ENCODE measurements around the gene GNAS. TPM values are rescaled to one million over a fixed set of nuclear protein-coding genes. Genes with fewer than 3 reads are reported as not detected.

Gene GNAS
- total RNA-seq, 2 experiments from 2014 or later, result 1,245 to 1,317 TPM

GRCh38 chr20:58893355-58894120 lies 41.0 kb downstream of the GNAS start:
- Histone ChIP-seq H3K9me3 (ENCODE audit: control insufficient read depth in 1 of 2, insufficient read depth in 1 of 2, low read length in 2 of 2) (no peaks in the 10 kb centered on the region), H3K36me3 (ENCODE audit: insufficient read depth, low read length) (peaks cover 17% of the 10 kb centered on the region), H3K4me1 (ENCODE audit: insufficient read depth, low read length) (peaks cover 22% of the 10 kb centered on the region), H3K27ac (ENCODE audit: low read depth in 1 of 2, low read length in 2 of 2) (peak overlapping the region; percentile 86 to 95), H3K27me3 (ENCODE audit: control insufficient read depth in 1 of 2, insufficient read depth in 2 of 2, low read length in 2 of 2) (no peaks in the 10 kb centered on the region), H3K4me3 (ENCODE audit: low read length) (peak overlapping the region; percentile 88)
- Mint-ChIP-seq H3K27me3 (no peaks in the 10 kb centered on the region), H3K27ac (peak overlapping the region; percentile 99), H3K9me3 (no peaks in the 10 kb centered on the region), H3K4me3 (peak overlapping the region; percentile 90), H3K36me3 (ENCODE audit: low read depth) (peaks cover 73% of the 10 kb centered on the region), H3K4me1 (ENCODE audit: low read depth) (peaks cover 62% of the 10 kb centered on the region)
- no peak for TF ChIP-seq CTCF (IDR thresholded peaks at IDR 0.05)
- intact Hi-C loops (cut with DNase I, micrococcal nuclease), result loop anchor here (2.0 to 10.0 kb wide), 8 partner anchors 15 to 1501 kb away; partner anchors contain the start of genes NELFCD (in 2 of the 2), PRELID3B (in 1 of the 2), RAB22A (in 1 of the 2) and RBM38 (in 1 of the 2)
- ATAC-seq (ENCODE audit: poor library complexity) (no peak), DNase-seq (peak in 2 of 14 experiments; percentile 36 to 42)
- ChIA-PET CTCF (no interaction called here), POLR2A (interaction anchor here (0.6 to 1.6 kb wide), 8 partner anchors 14 to 241 kb away, joined by 3 to 5 read pairs (median 3); partner anchors contain the start of gene ATP5F1E)

GRCh38 chr20:58894652-58895447 lies 42.3 kb downstream of the GNAS start:
- Mint-ChIP-seq H3K4me1 (ENCODE audit: low read depth) (peaks cover 76% of the 10 kb centered on the region), H3K27me3 (no peaks in the 10 kb centered on the region), H3K36me3 (ENCODE audit: low read depth) (peaks cover 86% of the 10 kb centered on the region), H3K4me3 (peak overlapping the region; percentile 90), H3K9me3 (no peaks in the 10 kb centered on the region), H3K27ac (peak overlapping the region; percentile 99)
- DNase-seq (no peak), ATAC-seq (ENCODE audit: poor library complexity) (no peak)
- Histone ChIP-seq H3K36me3 (ENCODE audit: insufficient read depth, low read length) (peaks cover 25% of the 10 kb centered on the region), H3K4me3 (ENCODE audit: low read length) (no peak overlapping the region), H3K4me1 (ENCODE audit: insufficient read depth, low read length) (peaks cover 25% of the 10 kb centered on the region), H3K27me3 (ENCODE audit: control insufficient read depth in 1 of 2, insufficient read depth in 2 of 2, low read length in 2 of 2) (no peaks in the 10 kb centered on the region), H3K27ac (ENCODE audit: low read depth in 1 of 2, low read length in 2 of 2) (peak overlapping the region in 1 of 2 donors; percentile 20), H3K9me3 (ENCODE audit: control insufficient read depth in 1 of 2, insufficient read depth in 1 of 2, low read length in 2 of 2) (no peaks in the 10 kb centered on the region)
- ChIA-PET POLR2A (interaction anchor here (0.7 kb wide), 1 partner anchor 490 kb away, joined by 4 read pairs; no protein-coding TSS in a partner anchor), CTCF (interaction anchor here (1.4 kb wide), 1 partner anchor 9 kb away, joined by 3 read pairs; no protein-coding TSS in a partner anchor)
- intact Hi-C loops (cut with DNase I, micrococcal nuclease), result loop anchor here (5.0 to 10.0 kb wide), 5 partner anchors 87 to 1503 kb away; partner anchors contain the start of genes NELFCD (in 1 of the 2), PRELID3B (in 1 of the 2), RAB22A (in 1 of the 2) and RBM38 (in 1 of the 2)
- TF ChIP-seq CTCF (IDR thresholded peaks at IDR 0.05), result no peak

All from CD4-positive, alpha-beta T cell (primary cell).